NOMO-1 (cell line): ENCODE results near the gene UNCX.

Experiments
- DNase-seq, 2 experiments: peaks; one replicate each; lab custom pipeline; 2025; ENCODE audit not compliant: unreplicated experiment in 2 of 2; lab: John Stamatoyannopoulos, UW

UNCX gene

GRCh38 chr7:1231214-1232102 is 1.2 kb upstream of the UNCX start:
- no peak for DNase-seq

GRCh38 chr7:1232103-1232466 is 587 bp upstream of the UNCX start:
- no peak for DNase-seq

- no peak for DNase-seq
These were observed 819 bp downstream of the UNCX start for GRCh38 chr7:1233333-1234048.

GRCh38 chr7:1234049-1234880 is 1.6 kb downstream of the UNCX start:
- DNase-seq: no peak

- peak in 1 of 2 experiments; percentile 9 for DNase-seq
These were observed 2.3 kb downstream of the UNCX start for GRCh38 chr7:1234881-1235500.

GRCh38 chr7:1235501-1236131 is 2.9 kb downstream of the UNCX start:
- DNase-seq: no peak

- DNase-seq: no peak
These were observed 3.5 kb downstream of the UNCX start for GRCh38 chr7:1236132-1236661.

- DNase-seq: no peak
These were observed 4.4 kb downstream of the UNCX start for GRCh38 chr7:1236831-1237701.

GRCh38 chr7:1237704-1238255 is 5.1 kb downstream of the UNCX start:
- no peak for DNase-seq

GRCh38 chr7:1238450-1238882 is 5.8 kb downstream of the UNCX start:
- no peak for DNase-seq

GRCh38 chr7:1238931-1239802 is 6.5 kb downstream of the UNCX start:
- no peak for DNase-seq

GRCh38 chr7:1239803-1240516 is 7.3 kb downstream of the UNCX start:
- no peak for DNase-seq

- DNase-seq: no peak
These were observed 8.0 kb downstream of the UNCX start for GRCh38 chr7:1240517-1241257.

- DNase-seq: no peak
These were observed 8.6 kb downstream of the UNCX start for GRCh38 chr7:1241258-1241602.

- no peak for DNase-seq
These were observed 9.1 kb downstream of the UNCX start for GRCh38 chr7:1241603-1242255.

- DNase-seq: no peak
These were observed 9.6 kb downstream of the UNCX start for GRCh38 chr7:1242256-1242605.
